Measurements from ENCODE around the gene ABTB2.

DNA sequence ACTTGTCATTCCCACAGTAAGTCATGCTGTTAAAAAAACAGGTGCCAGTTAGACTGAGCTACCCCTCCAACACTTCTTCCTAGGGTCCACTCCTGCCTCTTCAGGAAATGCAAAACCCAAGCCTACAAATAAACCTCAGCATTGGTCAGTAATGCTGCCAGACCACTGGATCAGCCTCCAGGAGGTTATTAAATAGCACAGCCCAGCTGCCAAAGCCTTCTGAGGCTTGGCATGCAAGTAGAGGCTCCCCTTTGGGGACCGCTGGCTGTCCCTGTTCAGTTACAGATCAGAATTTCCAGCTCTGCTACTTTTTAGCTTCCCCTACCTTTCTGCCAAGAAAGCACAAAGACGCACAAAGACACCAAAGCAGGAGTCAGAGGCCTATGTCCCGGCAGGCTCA is 33.3 kb downstream of the ABTB2 start:
- TF ChIP-seq, protein P1, sequence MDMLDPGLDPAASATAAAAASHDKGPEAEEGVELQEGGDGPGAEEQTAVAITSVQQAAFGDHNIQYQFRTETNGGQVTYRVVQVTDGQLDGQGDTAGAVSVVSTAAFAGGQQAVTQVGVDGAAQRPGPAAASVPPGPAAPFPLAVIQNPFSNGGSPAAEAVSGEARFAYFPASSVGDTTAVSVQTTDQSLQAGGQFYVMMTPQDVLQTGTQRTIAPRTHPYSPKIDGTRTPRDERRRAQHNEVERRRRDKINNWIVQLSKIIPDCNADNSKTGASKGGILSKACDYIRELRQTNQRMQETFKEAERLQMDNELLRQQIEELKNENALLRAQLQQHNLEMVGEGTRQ (IDR thresholded peaks at IDR 0.05; ENCODE audit: borderline replicate concordance, low read depth, low read length), result no peak
- TF ChIP-seq CTCF (IDR thresholded peaks at IDR 0.05 in 2 of 3, conservative IDR thresholded peaks at IDR 0.05 in 1 of 3; ENCODE audit: control insufficient read depth in 2 of 3, extremely low read depth in 1 of 3, insufficient read depth in 1 of 3, low read depth in 3 of 3, low read length in 3 of 3) (no peak), EZH2 (IDR thresholded peaks at IDR 0.05; ENCODE audit: borderline replicate concordance, control insufficient read depth, low read depth, low read length) (no peak), ZNF274 (IDR thresholded peaks at IDR 0.05; ENCODE audit: insufficient read depth, insufficient read length) (no peak), SMAD5 (IDR thresholded peaks at IDR 0.05; ENCODE audit: low read depth) (no peak), EGR1 (IDR thresholded peaks at IDR 0.05; ENCODE audit: borderline replicate concordance in 1 of 2, low read depth in 2 of 2, low read length in 2 of 2) (no peak), TCF7 (IDR thresholded peaks at IDR 0.05; ENCODE audit: borderline replicate concordance) (no peak), ESRRA (IDR thresholded peaks at IDR 0.05; ENCODE audit: low read length) (no peak), BCL11A (IDR thresholded peaks at IDR 0.05; ENCODE audit: low read depth, low read length) (no peak), POLR2A (IDR thresholded peaks at IDR 0.05; ENCODE audit: low read depth, low read length) (no peak), SPI1 (IDR thresholded peaks at IDR 0.05; ENCODE audit: borderline replicate concordance, insufficient read depth, low read depth, low read length) (no peak), GABPA (IDR thresholded peaks at IDR 0.05; ENCODE audit: low read depth) (no peak)
- TF ChIP-seq, protein P2, sequence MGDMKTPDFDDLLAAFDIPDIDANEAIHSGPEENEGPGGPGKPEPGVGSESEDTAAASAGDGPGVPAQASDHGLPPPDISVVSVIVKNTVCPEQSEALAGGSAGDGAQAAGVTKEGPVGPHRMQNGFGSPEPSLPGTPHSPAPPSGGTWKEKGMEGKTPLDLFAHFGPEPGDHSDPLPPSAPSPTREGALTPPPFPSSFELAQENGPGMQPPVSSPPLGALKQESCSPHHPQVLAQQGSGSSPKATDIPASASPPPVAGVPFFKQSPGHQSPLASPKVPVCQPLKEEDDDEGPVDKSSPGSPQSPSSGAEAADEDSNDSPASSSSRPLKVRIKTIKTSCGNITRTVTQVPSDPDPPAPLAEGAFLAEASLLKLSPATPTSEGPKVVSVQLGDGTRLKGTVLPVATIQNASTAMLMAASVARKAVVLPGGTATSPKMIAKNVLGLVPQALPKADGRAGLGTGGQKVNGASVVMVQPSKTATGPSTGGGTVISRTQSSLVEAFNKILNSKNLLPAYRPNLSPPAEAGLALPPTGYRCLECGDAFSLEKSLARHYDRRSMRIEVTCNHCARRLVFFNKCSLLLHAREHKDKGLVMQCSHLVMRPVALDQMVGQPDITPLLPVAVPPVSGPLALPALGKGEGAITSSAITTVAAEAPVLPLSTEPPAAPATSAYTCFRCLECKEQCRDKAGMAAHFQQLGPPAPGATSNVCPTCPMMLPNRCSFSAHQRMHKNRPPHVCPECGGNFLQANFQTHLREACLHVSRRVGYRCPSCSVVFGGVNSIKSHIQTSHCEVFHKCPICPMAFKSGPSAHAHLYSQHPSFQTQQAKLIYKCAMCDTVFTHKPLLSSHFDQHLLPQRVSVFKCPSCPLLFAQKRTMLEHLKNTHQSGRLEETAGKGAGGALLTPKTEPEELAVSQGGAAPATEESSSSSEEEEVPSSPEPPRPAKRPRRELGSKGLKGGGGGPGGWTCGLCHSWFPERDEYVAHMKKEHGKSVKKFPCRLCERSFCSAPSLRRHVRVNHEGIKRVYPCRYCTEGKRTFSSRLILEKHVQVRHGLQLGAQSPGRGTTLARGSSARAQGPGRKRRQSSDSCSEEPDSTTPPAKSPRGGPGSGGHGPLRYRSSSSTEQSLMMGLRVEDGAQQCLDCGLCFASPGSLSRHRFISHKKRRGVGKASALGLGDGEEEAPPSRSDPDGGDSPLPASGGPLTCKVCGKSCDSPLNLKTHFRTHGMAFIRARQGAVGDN (IDR thresholded peaks at IDR 0.05), result no peak
- TF ChIP-seq, protein P3, sequence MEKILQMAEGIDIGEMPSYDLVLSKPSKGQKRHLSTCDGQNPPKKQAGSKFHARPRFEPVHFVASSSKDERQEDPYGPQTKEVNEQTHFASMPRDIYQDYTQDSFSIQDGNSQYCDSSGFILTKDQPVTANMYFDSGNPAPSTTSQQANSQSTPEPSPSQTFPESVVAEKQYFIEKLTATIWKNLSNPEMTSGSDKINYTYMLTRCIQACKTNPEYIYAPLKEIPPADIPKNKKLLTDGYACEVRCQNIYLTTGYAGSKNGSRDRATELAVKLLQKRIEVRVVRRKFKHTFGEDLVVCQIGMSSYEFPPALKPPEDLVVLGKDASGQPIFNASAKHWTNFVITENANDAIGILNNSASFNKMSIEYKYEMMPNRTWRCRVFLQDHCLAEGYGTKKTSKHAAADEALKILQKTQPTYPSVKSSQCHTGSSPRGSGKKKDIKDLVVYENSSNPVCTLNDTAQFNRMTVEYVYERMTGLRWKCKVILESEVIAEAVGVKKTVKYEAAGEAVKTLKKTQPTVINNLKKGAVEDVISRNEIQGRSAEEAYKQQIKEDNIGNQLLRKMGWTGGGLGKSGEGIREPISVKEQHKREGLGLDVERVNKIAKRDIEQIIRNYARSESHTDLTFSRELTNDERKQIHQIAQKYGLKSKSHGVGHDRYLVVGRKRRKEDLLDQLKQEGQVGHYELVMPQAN (conservative IDR thresholded peaks at IDR 0.05), result no peak
